Activated T-cell treated with anti-CD3 and anti-CD28 coated beads, Interleukin-2, amount 50 U/mL, for 1 hour (primary cell): ENCODE results near the gene MEGF6.

Experiments
- DNase-seq: peaks from one replicate; pipeline ENCODE4 v3.0.0-alpha.2; 2020

The MEGF6 gene

DNA sequence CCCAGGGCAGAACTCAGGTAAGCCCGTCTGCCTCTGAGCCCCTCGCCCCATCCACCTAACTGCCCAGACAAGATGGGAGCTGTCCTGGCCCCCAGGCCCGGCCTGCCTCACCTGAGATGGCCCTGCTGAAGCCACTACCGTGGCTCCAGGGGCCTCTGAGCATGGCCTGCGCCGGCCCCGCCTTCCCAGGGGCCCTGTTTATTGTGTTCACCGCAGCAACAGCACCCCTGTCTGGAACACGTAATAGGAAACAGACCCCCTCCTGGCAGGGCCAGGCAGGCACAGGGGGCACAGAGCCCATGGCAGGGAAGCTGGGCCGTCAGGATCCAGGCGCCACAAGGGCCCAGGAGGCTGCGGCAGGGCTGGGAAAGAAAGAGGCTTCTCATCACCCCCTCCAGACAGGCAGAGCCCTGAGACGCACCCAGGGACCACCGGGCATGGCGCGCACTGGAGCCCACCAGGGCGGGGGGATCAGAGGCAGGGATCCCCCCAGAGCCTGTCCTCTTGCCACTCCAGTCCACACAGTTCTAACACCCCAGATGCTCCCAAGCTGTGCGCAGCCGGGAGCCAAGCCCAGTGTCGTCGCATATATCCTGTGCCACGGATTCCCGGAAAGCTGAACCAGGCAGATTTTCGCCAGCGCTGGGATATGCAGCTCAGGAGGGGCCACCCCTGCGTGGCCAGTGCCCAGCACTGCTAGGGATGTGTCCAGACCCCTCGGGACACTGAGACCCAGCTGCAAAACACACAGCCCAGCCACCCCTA, 94.2 kb downstream of the MEGF6 start:
- DNase-seq, result no peak

DNA sequence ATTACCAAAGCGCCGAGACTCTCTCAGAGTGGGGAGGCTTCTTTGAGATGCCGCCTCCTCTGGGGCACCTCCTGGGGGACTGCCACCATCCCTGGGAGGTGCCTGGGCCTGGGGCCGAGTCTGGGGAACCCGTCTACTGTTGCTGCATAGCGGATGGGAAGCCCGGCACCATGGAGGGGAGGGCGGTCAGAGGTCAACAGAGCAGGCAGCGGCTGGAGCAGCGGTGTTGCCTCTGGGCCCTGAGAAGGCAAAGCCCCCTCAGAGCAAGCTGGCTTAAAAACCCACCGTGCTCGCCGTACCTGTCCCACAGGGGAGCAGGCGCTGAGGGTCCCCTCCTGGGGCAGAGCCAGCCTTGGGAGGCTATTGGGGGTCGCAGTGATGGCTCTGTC, 94.8 kb downstream of the MEGF6 start:
- DNase-seq, result no peak

DNA sequence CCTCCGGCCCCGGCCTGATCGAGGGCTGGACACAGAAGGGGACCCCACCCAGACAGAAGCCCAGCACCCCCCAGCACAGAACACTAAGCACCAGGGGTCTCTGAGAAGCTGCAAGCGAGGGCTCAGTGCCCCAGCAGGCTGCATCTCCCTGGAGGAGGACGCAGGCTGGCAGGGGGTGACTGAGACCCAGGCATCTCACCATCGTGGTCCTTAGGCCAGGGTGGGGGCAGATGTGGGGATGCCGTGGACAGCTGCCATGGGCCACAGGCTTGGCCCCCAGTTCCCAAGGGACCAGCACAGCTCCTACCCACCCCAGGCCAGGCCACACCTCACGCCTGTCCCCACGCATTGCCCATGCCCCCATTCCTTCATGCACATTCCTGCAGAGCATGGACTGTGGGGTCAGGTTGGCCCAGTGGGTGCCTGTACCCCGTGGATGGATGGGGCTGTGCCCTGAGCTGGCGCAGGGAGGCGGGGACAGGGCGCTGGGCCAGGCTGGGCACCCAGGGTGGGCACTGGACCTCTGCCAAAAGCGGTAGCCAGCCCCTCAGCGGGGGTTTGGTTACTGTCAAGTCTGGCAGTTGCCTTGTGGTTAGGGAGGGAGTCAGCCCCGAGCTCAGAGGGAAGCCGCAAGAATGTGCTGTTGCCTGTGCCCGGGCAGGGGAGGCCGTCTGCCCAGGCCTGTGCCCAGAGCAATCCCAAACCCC, 95.4 kb downstream of the MEGF6 start:
- DNase-seq, result no peak

DNA sequence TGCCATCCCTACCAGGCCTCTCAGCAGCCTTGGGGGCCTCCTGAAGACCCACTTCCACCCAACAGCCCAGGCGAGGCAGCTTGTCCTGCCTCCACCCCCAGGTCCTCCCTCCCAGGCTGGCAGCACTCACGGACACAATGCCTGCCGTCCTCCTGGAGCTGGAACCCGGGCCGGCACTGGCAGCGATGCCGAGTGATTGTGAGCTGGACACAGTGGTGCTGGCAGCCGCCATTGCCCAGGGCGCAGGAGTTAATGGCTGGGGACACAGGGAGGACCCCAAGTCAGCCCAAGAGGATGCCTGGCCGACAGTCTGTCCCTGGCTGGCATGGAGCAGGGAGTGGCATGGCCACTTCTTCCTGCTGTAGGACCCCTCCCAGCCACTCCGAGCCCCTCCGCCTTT, 96.0 kb downstream of the MEGF6 start:
- no peak for DNase-seq

DNA sequence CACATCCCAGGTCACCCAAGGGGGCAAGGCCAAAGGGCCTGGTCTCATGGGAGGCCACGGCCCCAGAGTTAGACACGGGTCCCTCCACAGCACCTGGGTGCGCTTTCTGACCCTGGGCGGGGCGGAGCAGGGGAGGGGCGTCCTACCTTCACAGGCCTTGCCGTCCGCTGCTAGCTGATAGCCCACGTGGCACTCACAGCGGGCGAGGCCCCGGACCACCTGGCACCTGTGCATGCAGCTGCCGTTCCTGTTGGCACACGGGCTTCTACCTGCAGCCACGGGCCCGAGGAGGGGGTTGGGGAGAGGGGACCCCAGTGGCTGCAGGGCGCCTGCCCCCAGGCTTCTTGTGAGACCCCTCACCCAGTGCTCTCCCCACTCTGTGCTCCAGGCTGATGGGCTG, 96.9 kb downstream of the MEGF6 start:
- no peak for DNase-seq

DNA sequence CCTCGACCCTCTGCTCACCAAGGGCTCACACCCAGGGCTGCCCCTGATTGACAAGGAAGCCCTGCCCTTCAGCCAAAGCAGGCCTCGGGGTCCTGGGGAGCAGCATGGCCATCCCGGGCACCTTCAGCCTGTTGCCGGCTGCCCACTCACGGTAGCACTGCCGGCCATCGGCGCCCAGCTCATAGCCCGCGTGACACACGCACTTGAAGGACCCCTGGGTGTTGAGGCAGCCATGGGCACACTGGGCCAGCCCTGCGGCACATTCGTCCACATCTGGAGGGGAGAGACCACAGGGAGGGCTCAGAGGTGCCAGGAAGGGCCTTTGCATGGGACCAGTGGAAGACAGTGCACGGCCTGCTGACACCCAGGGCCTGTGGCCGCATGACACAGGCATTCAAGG, 99.5 kb downstream of the MEGF6 start:
- DNase-seq, result no peak

DNA sequence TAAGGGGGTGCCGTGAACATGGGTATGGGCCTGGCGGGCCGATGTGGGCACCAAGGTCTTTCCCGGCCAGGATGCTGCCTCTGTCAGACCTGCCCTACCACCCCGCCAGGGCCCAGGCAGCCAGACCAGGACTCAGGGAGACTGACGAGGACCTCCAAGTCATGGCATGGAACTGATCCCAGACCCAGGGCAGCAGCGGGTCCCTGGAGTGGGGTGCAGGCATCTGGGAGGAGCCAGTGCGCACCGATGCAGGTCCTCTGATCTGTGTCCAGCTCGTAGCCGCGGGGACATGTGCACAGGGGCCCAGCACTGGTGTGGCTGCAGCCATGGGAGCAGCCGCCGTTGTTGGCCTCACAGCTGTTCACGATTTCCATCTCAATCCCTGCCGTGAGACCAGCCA, 100.0 kb downstream of the MEGF6 start:
- no peak for DNase-seq

DNA sequence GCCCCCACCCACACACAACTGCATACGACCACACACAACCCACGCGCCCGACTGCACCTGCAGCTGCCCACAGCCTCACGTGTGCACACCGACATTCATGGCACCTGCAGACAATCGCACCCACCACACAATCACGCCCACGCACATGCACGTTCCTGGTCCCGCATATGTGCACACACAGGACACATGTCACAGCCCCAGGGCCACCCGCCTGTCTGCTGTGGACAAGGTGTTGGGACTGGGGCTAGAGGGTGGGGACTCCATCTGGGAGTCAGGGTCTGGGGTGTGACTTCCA, 100.4 kb downstream of the MEGF6 start:
- no peak for DNase-seq

DNA sequence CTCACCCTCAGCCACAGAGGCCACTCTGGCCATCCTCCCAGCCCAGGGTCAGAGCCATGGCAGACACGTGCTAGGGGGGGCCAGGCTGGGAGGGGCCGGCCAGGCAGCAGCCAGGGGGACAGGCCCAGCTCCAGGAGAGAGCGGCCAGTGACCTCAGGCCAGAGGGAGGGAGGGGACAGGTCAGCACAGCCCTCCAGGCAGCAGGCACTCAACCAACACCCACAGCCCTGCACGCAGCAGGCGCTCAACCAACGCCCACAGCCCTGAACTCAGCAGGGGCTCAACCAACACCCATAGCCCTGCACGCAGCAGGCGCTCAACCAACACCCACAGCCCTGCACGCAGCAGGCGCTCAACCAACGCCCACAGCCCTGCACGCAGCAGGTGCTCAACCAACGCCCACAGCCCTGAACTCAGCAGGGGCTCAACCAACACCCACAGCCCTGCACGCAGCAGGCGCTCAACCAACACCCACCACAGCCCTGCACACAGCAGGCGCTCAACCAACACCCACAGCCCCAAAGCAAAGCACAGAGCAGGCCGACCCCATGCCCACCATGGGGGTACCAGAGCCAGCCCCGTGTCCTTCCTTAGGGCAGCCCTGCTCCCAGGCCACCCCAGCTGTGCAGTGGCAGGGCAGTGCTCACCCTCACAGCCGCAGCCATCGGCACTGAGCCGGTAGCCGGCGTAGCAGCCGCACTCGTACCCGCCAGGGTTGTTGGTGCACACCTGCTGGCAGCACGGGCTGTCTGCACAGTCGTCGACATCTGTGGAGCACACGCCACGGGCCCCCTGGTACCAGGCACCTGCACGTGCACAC, 101.0 kb downstream of the MEGF6 start:
- DNase-seq, result no peak

DNA sequence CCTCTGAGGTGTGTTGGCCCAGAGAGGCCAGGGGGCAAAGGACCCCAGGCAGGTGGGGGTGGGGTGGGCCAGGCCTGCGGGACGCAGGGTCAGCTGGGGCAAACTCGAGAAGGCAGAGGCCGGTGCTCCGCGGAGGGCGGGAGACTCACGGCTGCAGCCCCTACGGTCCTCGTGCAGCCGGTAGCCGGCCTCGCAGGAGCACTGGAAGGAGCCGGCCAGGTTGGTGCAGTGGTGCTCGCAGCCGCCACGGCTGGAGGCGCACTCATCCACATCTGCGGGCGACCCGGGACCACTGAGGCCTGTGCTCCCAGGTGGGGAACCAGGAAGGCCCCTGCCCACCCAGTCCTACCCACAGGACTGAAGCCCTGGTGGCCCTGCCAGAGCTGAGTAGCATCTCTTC, 101.6 kb downstream of the MEGF6 start:
- DNase-seq, result no peak

DNA sequence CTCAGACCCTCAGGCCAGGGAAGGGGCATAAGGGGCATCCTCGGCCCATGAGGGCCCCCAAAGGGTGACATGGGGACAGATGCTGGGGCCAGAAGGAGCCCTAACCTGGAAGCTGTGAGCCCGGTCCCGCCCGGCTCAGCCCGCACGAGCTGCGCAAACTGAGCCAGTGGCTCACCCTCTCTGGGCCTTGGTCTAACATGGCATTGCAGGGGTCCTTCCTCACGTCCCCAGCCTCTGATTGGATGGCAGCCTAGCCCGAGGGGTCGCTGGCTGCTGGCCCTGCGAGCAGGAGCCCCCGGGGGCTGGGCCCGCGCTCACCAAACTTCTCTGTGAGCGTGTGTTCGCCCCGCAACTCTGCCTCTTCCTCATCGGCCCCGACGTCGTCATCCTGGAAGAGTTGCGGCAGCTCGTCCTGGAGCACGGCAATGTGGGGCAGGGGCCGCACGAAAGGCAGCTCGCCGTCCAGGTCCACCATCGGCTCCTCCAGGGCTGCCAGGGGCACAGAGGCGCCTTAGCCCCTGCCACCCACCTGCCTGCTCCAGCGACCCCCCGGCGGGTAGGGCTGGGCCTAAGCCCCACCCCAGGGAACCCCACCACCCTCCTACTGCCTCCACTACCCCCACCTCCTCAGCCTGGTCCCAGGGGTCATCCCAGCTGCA, 102.4 kb downstream of the MEGF6 start:
- DNase-seq, result no peak

DNA sequence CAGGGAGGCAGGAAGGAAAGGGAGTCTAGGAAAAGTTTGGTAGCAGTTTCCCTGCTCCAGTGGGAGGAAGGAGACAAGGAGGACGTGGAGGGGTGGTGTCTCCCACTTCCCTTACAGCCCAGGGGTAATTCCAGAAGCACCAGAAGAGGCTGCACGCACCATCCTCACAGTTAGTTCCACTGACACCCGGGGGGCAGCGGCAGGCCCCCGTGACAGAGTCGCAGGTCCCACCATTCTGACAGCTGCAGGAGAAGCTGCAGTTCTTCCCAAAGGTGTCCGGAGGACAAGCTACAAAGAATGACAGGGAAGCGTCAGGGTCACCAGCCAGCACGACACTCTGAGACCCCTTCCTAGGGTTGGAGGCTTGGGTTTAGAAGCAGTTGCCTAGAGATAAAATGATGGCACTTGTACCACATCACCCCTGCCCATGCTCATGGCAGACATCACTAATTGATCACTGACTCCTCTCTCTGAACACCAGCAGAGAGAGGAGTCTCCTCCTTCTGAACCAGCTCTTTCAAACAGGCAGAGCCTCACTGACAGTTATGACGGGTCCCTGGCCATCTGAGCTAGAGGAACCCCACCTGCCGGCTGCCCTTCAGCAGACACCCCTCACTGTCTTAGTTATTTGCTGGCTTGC, 103.6 kb downstream of the MEGF6 start:
- DNase-seq, result no peak

DNA sequence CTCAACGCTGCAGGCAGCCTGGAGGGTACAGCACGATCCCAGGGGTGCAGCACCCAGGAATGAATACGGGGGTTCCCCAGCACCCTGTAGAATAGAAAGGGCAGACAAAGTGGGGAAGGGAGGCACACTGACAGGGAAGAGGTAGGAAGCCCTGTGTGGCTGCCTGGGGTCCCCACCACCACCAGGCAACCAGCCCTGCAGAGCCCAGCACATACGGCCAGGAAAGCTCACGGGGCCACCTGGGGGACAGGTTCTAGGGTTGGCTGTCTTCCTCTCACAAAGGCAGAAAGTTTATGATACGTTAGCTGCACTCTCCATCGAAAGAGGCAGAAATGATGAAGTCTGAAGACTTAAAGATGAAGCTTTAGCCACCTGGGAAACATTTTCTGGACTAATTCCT, 104.4 kb downstream of the MEGF6 start:
- DNase-seq, result no peak

DNA sequence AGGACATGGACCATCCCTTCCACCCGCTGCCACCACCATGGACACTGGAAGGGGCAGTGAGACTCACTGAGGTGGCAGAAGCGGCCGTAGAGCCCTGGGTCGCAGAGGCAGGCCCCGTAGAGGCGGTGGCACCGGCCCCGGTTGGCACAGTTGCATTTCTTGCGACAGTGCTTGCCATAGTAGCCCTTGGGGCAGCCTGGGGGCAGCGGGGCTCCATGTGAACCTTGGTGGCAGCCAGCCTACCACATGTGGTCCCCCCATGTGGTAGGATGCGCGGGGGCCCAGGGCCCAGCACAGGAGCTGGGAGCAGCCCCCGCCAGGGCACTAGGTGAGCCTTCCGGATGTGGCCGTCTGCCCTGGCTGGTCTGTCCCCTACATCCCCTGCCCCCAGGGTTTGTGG, 105.3 kb downstream of the MEGF6 start:
- no peak for DNase-seq

DNA sequence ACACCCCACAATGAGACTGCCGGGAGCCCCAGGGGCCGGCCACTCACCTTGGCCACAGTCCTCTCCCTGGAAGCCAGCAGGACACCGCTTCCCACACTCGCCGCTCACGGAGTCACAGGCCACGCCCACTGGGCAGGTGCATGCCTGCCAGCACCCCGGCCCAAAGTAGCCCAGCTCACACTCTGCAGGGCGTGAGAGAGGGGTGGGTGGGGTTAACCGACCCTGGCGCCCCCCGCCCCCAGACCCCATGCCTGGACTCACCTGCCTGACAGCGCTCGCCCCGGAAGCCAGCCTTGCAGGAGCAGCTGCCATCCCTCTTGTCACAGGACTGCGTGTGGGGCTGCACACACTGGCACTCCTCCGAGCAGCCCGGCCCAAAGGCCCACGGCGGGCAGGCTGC, 106.1 kb downstream of the MEGF6 start:
- DNase-seq, result no peak

DNA sequence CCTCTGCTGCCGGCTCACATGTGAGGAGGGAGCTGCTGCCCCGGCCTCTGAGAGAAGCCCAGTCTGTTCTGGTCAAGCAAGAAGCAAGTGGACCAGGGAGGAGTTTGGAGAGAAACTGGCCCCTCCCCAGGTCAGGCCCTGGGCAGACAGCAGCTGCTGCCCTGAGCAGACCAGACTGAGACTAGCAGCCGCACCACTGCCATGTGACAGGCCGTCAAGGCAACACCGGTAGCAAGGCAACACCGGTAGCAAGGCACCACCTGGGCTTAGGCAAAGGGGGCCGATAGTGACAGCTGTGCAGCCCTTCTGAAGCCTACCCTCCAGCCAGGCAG, 106.5 kb downstream of the MEGF6 start:
- no peak for DNase-seq

DNA sequence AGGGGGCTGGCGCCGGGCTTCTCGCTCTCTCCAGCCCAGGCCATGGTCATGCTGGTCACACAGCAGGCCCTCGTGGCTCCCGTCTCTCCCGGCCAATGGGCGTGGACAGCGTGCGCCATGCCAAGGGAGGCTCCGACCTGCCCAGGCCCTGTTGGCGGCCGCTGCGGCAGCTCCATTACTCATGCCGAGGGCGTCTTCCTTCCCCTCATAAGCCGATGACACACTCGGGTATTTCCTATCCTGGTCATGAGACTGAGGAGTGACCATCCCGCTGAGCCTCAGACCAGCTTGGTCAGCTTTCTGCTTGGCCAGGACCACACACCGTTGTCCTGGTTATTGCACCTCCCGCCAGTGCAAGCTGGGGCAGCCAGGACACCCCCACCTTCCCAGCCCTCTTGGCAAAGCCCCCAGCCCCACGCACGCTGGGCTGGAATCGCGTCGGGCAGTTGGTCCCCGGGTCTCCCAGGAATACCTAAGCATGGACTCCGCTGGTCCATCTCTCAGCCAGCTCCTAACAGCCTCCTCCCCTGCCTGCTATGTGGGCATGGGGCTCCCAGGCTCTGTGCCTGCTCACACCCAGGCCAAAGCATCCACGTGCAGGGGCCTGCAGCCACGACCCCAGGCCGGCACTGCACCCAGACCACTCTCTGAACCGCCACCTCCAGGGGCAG, 107.0 kb downstream of the MEGF6 start:
- DNase-seq, result no peak

DNA sequence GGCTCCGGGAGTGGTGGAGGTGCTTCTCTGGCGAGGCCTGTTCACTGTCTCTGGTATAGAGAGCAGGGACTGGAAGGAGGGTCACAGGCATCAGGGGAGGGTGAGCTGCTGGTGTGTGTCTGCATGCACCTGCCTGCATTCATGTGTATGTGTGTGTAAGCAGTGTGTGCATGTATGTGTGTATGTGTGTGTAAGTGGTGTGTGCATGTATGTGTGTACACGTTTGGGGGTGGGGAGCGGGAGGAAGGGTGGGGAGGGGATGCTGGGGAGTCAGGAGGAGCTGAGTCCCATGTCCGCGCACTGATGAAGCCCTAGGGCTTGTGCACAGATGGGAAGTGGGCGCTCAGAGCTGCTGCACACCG, 107.8 kb downstream of the MEGF6 start:
- no peak for DNase-seq

DNA sequence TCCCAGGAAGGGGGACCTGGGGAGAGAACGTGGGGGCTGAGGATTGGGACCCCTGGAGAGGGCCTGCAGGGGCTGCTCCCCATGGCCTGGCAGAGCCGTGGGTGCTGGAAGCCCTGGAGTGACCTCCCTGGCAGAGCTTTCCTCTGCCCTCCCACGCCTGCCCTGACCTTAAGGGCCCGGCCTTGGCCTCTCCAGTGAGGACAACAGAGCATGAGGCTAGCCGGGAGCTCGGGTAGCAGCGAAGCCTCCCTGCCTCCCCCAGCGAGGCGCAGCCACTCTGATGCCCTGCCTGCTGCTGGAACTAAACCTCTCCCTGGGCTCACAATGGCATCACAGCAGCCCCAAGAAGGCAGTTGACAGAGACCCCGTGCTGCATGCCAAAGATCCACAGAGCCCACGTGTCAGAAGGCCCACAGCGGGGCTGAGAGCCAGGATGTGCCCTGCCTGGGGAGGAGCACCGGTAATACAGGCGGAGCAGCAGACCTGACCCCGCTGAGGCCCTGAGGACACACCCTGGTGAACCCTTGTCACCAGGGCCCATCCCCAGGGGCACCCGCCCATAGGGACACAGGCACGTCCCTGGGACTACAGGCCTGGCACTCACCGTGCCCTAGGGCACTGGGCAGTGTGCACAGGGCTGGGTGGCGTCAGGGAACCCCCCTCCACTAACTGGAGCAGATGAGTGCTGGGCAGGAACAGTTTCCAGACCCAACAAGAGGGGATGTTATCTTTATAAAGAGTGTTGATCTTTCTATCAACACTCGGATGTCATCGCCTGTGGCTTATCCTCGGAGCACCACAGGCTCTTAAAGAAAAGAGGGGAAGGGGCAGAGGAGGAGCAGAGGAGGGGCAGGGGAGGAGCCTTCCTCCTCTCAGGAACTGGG, 108.4 kb downstream of the MEGF6 start:
- no peak for DNase-seq

DNA sequence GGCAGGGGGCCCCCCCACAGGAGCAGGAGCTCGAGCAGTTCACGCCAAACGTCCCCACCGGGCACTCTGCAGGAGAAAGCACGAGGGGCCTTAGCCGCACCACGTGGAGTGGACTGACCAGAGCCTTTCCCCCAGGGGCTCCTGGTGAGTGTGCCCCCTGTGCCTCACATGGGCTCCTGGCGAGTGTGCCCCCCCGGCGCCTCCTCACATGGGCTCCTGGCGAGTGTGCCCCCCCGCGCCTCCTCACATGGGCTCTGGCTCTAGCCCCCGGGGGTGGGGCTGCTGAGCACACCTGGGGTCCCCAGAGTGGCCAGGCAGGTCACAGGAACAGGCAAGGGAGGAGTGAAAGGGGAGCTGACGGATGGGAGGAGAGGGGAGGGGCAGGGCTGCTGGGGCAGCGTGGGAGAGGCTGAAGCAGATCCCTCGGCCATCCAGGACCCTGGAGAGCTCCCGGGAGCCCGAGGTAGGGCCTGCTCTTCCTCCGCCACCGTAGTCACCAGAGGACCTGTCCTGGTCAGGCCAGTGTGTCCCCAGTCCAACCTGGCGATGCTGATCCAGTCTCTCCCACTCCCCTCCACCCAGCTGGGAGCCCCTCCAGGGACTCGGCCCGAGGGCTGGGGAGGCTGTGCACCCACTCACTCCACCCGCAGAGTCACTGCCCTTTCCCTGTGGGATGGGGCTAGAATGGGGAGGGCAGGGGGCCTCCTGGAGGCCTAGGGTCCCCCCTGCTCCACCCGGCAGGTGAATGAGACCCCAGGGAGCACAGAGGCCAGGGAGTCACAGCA, 109.3 kb downstream of the MEGF6 start:
- DNase-seq, result no peak

DNA sequence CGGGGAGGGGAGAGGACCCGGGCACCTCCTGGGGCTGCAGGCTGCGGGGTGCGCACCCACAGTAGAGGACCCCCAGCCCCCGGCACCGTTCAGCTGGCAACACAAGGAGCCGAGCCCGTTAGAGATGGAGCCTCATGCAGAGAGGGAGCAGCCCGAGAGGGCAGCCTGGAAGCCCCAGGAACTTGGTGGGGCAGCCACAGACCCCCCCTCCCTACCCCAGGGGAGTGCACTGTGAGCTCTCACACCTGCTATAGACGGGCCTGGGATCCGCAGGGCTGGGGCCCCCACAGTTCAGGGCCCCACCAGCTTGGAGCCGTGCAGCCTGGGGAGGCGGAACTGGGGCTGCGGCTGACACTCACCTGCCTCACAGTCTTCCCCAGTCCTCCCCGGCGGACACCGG, 109.9 kb downstream of the MEGF6 start:
- DNase-seq, result no peak
